Measurements from ENCODE around the gene SSH3.

DNA sequence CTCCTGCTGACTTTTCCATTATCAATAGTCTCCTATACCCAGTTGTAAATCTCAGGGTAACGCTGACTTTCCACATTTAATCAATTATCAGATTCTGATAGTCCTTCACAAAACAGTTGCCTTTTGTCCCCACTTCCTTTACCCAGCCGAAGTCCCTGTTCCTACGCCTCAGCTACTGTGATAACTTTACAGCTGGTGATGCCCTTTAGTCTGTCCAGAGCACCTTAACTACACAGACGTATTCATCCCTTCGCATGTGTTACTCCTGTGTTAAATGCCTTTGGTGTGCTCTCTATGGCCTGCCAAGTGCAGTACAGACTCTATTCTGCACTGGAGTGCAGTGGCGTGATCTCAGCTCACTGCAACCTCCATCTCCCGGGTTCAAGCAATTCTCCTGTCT, 20.2 kb downstream of the SSH3 start:
- no peak for TF ChIP-seq EZH2 (IDR thresholded peaks at IDR 0.05; ENCODE audit: insufficient read depth, low read length)
- TF ChIP-seq, protein P1, sequence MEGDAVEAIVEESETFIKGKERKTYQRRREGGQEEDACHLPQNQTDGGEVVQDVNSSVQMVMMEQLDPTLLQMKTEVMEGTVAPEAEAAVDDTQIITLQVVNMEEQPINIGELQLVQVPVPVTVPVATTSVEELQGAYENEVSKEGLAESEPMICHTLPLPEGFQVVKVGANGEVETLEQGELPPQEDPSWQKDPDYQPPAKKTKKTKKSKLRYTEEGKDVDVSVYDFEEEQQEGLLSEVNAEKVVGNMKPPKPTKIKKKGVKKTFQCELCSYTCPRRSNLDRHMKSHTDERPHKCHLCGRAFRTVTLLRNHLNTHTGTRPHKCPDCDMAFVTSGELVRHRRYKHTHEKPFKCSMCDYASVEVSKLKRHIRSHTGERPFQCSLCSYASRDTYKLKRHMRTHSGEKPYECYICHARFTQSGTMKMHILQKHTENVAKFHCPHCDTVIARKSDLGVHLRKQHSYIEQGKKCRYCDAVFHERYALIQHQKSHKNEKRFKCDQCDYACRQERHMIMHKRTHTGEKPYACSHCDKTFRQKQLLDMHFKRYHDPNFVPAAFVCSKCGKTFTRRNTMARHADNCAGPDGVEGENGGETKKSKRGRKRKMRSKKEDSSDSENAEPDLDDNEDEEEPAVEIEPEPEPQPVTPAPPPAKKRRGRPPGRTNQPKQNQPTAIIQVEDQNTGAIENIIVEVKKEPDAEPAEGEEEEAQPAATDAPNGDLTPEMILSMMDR (IDR thresholded peaks at IDR 0.05; ENCODE audit: insufficient read depth, low read depth, low read length), result no peak
